Rectal smooth muscle tissue (tissue), 1 donor: ENCODE data around the gene TTC27.
"Not testable (repeated sequence)": the region's sequence is repeated elsewhere in the genome, so short reads cannot be mapped to it uniquely, and the experiment has no call there.

ENCODE experiments used
- H3K27ac ChIP-seq: one replicate; pipeline ENCODE4 v1.7.0; 2013; ENCODE audit warnings: low read depth, low read length, inconsistent platforms
- H3K27me3 ChIP-seq: one replicate; pipeline ENCODE4 v1.7.0; 2013; ENCODE audit warnings: low read length; ENCODE audit not compliant: control insufficient read depth, insufficient read depth
- H3K36me3 ChIP-seq: one replicate; pipeline ENCODE4 v1.7.0; 2013; ENCODE audit warnings: low read length; ENCODE audit not compliant: control insufficient read depth, insufficient read depth
- H3K4me1 ChIP-seq: one replicate; pipeline ENCODE4 v1.7.0; 2013; ENCODE audit warnings: low read length; ENCODE audit not compliant: control insufficient read depth, insufficient read depth
- H3K4me3 ChIP-seq: one replicate; pipeline ENCODE4 v1.7.0; 2013; ENCODE audit warnings: low read length
- H3K9ac ChIP-seq: one replicate; pipeline ENCODE4 v1.7.0; 2013; ENCODE audit warnings: low read length

The TTC27 gene

DNA sequence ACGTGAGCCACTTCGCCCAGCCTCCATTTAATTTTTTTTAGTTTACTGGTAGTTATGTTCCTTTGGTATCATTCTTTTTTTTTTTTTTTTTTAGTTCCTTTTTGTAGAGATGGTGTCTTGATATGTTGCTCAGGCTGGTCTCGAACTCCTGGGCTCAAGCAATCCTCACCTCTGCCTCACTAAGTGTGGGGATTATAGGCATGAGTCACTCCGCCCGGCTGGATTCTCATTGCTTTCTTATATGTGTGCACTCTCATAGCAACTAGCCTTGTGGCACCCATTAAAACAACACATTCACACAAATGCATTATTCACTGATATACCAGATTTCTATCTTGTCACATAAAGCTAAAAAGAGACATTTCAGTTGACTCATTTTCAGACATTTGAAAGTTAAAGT, 4.2 kb downstream of the TTC27 start:
- no peak overlapping the region for H3K4me3 ChIP-seq
- H3K27ac ChIP-seq = no peak overlapping the region
- H3K36me3 ChIP-seq = peaks cover 3% of the 10 kb centered on the region
- no peak overlapping the region for H3K9ac ChIP-seq
- H3K27me3 ChIP-seq = no peaks in the 10 kb centered on the region
- H3K4me1 ChIP-seq = no peaks in the 10 kb centered on the region

DNA sequence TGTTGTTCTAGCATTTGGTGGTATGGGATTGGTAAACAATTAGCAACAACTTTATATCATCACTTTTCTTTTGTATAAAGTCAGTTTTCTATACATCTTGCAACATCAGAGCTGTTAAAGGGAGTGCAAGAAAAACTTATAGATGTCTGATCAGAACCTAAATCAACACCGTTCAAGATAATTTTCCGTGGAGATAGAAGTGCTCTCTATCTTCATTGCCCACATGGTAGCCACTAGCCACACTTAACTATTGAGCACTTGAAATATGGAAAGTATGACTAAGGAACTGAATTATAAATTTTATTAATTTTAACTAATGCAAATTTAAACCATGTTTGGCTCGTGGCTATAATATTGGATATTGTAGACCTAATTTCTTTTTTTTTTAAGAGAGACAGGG, 5.2 kb downstream of the TTC27 start:
- H3K9ac ChIP-seq = no peak overlapping the region
- H3K27me3 ChIP-seq = no peaks in the 10 kb centered on the region
- H3K36me3 ChIP-seq = peaks cover 8% of the 10 kb centered on the region
- H3K4me3 ChIP-seq = no peak overlapping the region
- no peaks in the 10 kb centered on the region for H3K4me1 ChIP-seq
- H3K27ac ChIP-seq = no peak overlapping the region

DNA sequence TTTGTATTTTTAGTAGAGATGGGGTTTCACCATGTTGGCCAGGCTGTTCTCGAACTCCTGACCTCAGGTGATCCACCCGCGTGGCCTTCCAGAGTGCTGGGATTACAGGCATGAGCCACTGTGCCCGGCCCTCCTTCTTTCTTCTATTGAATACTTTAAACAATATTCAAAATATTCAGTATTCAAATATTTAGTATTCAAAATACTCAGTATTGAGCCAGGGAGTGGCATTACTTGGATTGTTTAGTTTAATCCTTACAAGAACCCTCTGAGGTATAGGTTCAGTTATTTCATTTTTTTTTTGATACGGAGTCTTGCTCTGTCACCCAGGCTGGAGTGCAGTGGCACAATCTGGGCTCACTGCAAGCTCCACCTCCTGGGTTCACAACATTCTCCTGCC, 10.7 kb downstream of the TTC27 start:
- not testable (repeated sequence) for H3K9ac ChIP-seq, H3K27ac ChIP-seq, H3K4me3 ChIP-seq, H3K4me1 ChIP-seq, H3K27me3 ChIP-seq
- peaks cover 12% of the 10 kb centered on the region for H3K36me3 ChIP-seq

DNA sequence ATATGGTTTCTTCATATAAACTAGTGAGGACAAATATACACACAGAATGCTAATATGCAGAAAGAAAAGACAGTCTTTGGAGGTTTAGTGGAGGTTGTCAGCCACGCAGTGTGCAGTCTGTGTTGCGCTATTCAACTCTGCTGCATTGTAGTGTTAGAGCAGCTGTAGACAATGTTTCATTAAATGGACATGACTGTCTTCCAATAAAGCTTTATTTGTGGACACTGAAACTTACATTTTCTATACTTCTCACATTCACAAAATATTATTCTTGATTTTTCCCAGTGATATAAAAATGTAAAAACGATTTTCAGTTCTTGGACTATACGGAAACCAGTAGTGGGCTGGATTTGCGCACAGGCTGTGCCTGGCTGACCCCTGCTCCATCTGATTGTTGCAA, 13.3 kb downstream of the TTC27 start:
- Histone ChIP-seq H3K36me3 (peaks cover 12% of the 10 kb centered on the region), H3K4me1 (no peaks in the 10 kb centered on the region)

DNA sequence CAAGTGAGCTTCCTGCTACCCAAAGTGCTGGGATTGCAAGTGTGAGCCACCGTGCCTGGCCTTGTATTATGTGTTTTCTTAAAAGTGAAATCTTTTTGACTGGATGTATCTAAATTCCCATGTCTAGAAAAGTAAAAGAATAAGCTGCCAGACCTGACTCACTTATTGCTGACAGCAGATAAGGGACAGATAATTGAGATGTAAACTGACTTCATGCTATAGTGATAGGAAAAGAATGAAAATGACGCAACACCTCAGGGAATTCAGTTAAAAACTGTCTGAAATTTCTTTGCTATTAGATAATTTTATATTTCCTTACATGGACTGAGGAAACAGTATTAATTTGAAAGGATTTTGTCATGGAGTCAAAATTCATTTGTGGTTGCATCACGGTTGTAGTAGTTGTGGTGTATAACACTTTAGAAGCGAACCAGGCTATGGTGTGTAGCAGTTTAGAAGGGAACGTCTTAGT, 19.4 kb downstream of the TTC27 start:
- Histone ChIP-seq H3K4me3 (no peak overlapping the region), H3K36me3 (peaks cover 4% of the 10 kb centered on the region), H3K4me1 (no peaks in the 10 kb centered on the region), H3K9ac (no peak overlapping the region), H3K27me3 (no peaks in the 10 kb centered on the region), H3K27ac (no peak overlapping the region)

More for the DNA sequence above, 13.3 kb downstream of the TTC27 start:
- Histone ChIP-seq H3K27ac (no peak overlapping the region), H3K9ac (no peak overlapping the region), H3K27me3 (no peaks in the 10 kb centered on the region), H3K4me3 (no peak overlapping the region)

DNA sequence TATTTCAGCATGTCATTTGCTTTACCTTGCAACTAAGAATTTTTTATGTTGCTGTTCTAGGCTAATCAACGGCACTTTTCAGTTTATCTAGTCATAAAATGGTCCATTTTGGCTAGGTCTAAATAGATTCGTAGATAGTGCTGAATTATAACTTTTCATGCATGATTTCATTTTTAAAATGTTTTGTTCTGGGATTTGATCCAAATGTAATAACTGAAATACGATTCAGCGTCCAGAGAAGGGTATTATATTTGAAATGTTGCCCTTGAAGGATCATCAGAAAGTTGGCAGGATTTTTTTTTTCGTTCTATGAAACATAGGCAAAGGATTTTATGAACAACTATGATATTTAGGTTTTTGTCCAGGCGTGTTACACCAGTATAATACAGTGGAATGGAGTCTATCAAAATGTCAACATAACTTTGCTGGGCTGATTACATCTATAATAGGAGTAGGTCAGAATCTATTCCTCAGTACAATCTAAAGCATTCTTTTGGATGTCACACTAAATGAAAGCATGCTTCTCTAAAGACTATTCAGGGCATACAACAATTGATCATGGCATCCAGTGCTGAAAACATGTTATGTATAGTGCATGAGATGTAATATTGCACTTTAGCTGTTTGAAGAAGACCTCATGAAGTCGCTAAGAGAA, 24.8 kb downstream of the TTC27 start:
- peak overlapping the region; percentile 14 for H3K27ac ChIP-seq
- H3K4me3 ChIP-seq = no peak overlapping the region
- no peaks in the 10 kb centered on the region for H3K4me1 ChIP-seq
- no peaks in the 10 kb centered on the region for H3K27me3 ChIP-seq
- peaks cover 2% of the 10 kb centered on the region for H3K36me3 ChIP-seq
- no peak overlapping the region for H3K9ac ChIP-seq

DNA sequence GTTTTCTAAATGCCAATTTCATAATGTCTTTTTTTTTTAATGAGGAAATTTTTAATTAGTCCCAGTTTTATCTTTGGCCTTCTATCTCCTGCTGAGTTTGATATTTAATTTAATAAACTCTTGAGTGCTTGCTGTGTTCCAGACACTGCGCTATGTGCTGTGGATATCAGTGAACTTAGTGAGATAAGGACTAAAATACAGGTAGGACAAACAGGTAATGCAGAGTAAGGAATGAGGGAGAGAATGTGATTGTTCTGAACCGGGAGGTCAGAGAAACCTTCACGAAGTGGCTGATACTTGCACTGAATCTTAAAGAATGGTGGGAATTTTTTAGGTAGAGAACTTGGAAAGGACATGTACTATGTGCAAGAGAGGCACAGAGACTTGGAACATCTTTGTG, 28.2 kb downstream of the TTC27 start:
- Histone ChIP-seq H3K36me3 (peaks cover under 1% of the 10 kb centered on the region), H3K27ac (no peak overlapping the region), H3K27me3 (no peaks in the 10 kb centered on the region), H3K4me3 (no peak overlapping the region), H3K9ac (no peak overlapping the region), H3K4me1 (no peaks in the 10 kb centered on the region)

DNA sequence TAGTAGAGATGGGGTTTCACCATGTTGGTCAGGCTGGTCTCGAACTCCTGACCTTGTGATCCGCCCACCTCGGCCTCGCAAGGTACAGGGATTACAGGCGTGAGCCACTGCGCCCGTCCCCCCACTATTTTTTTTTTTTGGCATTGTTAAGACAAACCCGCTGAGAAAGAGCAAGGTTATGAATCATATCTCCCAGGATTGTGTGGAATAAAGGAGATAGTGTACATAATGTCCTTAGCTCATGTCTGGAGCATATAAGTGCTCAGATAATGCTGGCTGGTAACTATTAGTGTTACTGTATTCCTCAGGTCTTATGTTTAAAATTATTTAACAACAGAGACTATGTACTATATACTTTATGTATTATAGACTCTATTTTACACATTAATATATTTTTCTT, 36.0 kb downstream of the TTC27 start:
- H3K27ac ChIP-seq = no peak overlapping the region
- no peaks in the 10 kb centered on the region for H3K4me1 ChIP-seq
- no peak overlapping the region for H3K4me3 ChIP-seq
- no peak overlapping the region for H3K9ac ChIP-seq
- H3K27me3 ChIP-seq = no peaks in the 10 kb centered on the region
- H3K36me3 ChIP-seq = no peaks in the 10 kb centered on the region

DNA sequence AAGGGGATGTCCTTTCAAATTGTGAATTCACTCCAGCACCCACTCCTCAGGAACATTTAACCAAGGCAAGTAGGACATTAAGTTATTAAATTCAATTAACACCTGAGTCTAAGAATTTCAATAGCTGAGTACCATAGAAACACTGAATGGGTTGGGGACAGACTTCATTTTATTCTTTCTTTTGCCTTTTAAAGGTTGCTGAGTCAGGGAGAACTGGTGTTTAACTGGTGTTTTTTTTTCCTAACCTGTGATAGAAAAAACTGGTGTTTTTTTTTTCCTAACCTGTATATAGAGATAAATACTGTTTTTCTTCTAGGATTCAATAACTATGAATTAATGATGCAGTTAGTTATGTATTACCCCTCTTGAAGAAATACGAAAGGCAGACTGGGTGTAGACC, 38.9 kb downstream of the TTC27 start:
- no peak overlapping the region for H3K4me3 ChIP-seq
- no peaks in the 10 kb centered on the region for H3K36me3 ChIP-seq
- H3K9ac ChIP-seq = no peak overlapping the region
- no peak overlapping the region for H3K27ac ChIP-seq
- H3K4me1 ChIP-seq = no peaks in the 10 kb centered on the region
- H3K27me3 ChIP-seq = no peaks in the 10 kb centered on the region

DNA sequence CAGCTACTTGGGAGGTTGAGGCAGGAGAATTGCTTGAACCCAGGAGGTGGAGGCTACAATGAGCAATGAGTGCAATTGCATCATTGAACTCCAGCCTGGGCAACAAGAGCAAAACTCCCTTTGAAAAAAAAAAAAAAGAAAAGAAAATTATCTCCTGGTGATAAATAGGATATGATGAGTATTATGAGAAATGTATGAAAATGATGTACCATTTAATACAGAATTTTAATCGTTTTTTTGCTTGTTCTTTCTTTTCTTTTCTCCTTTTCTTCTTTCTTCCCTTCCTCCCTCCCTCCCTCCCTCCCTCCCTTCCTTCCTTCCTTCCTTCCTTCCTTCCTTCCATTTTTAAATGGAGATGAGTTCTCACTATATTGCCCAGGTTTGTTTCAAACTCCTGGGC, 40.4 kb downstream of the TTC27 start:
- H3K4me1 ChIP-seq = no peaks in the 10 kb centered on the region
- no peak overlapping the region for H3K9ac ChIP-seq
- H3K27ac ChIP-seq = no peak overlapping the region
- H3K4me3 ChIP-seq = no peak overlapping the region
- H3K27me3 ChIP-seq = no peaks in the 10 kb centered on the region
- H3K36me3 ChIP-seq = no peaks in the 10 kb centered on the region

DNA sequence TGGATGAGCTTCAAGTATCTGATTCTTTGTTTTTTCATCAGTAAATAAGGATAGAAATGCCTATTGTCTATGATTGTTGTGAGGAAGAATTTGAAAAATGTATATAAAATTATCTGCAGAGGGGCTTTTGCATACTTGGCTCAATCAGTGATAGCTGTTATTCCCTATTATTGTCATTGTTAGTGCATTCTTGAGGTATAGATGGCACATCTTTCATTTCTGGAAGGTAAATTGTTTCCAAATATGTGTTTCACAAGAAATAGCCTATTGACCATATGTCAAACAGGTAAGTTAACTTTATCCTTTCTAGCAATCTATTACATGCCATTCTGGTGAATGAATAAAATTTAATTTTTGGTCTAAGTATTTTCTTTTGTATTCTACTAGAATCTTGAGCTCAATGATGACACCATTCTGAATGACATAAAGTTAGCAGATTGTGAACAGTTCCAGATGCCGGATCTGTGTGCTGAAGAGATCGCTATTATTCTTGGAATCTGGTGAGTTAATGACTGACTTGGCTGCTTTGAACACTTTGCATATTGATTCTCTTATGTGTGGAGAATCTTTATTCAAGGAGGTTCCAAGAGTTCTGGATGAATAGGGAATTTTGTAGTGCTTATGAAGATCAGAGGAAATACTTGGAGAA, 44.2 kb downstream of the TTC27 start:
- Histone ChIP-seq H3K9ac (no peak overlapping the region), H3K27ac (no peak overlapping the region), H3K4me1 (no peaks in the 10 kb centered on the region), H3K27me3 (no peaks in the 10 kb centered on the region), H3K36me3 (no peaks in the 10 kb centered on the region), H3K4me3 (no peak overlapping the region)

DNA sequence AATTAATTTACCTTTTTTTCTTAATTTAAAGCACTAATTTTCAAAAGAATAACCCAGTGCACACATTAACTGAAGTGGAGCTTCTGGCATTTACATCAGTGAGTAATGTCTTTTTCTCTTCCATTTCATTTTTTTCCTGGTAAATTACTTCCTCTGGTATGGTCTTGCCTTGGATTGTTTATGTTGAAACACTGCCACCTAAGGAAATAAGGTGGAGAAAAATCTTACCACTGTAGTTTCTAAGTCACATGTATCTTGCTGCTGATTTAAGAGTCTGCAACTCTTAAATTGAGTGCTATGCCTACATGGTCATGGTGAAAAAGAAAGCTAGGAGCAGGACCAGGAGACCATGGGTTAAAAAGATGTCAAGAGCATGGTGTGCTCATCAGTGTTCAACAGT, 51.0 kb downstream of the TTC27 start:
- Histone ChIP-seq H3K9ac (no peak overlapping the region), H3K27ac (no peak overlapping the region), H3K27me3 (no peaks in the 10 kb centered on the region), H3K36me3 (no peaks in the 10 kb centered on the region), H3K4me3 (no peak overlapping the region), H3K4me1 (no peaks in the 10 kb centered on the region)

DNA sequence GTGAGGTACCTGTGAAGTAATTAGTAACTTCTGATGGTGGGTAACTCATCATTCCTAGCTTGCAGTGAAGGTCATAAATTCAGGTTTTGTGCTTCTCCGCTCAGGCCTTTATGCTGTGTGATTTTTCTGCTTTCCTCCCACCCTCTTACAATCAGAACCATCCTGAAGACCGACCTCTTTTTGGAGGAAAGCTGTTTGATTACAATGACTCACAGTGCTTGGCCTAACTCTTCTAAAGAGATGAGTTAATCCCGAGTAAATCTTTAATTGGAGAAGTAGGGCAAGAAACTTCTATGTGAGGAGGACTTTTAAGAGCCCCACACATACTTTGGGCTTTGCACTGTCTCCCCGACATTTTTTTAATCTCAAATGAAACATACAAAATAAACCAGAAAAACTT, 53.1 kb downstream of the TTC27 start:
- Histone ChIP-seq H3K4me1 (no peaks in the 10 kb centered on the region), H3K27me3 (no peaks in the 10 kb centered on the region), H3K36me3 (no peaks in the 10 kb centered on the region), H3K4me3 (no peak overlapping the region), H3K9ac (no peak overlapping the region), H3K27ac (no peak overlapping the region)
